A549 (cell line): ENCODE data around the gene CHAD.
"Not testable (repeated sequence)": the region's sequence is repeated elsewhere in the genome, so short reads cannot be mapped to it uniquely, and the experiment has no call there.

Source experiments
- CHD4 ChIP-seq: fragments of 200-600 bp; sonication (generic); IDR thresholded peaks from 2 replicates; pipeline ENCODE4 v1.6.1; 2016; ENCODE audit warnings: antibody characterized with exemption, mild to moderate bottlenecking, borderline replicate concordance
- CTCF ChIP-seq: fragments of >200 bp; sonication (Bioruptor Twin); formaldehyde crosslinking; IDR thresholded peaks from 3 replicates; pipeline ENCODE4 v1.5.1; 2016
- EP300 ChIP-seq, 2 experiments: fragments of >200 bp; sonication (Bioruptor Twin); formaldehyde crosslinking; IDR thresholded peaks; 2 replicates in 1 of 2; 3 replicates in 1 of 2; pipeline ENCODE4 v1.6.1; 2016 to 2017
- ESRRA ChIP-seq: fragments of 150-350 bp; IDR thresholded peaks from 2 replicates; pipeline ENCODE4 v1.6.1; 2014; ENCODE audit warnings: mild to moderate bottlenecking, low read length, borderline replicate concordance
- JUN ChIP-seq, 2 experiments: fragments of >200 bp; sonication (Bioruptor Twin); formaldehyde crosslinking; IDR thresholded peaks; 2 replicates in 1 of 2; 3 replicates in 1 of 2; pipeline ENCODE4 v1.6.1; 2016 to 2017
- KDM5A ChIP-seq: fragments of 200-600 bp; sonication (generic); IDR thresholded peaks from 2 replicates; pipeline ENCODE4 v1.6.1; 2016; ENCODE audit warnings: antibody characterized with exemption, mild to moderate bottlenecking
- MYC ChIP-seq: IDR thresholded peaks from 2 replicates; pipeline ENCODE4 v1.6.1; 2012; ENCODE audit warnings: mild to moderate bottlenecking, inconsistent platforms, low read length, improper control_type of control experiment, borderline replicate concordance
- NR3C1 ChIP-seq: fragments of >200 bp; sonication (Bioruptor Twin); formaldehyde crosslinking; IDR thresholded peaks from 3 replicates; pipeline ENCODE4 v1.6.1; 2017
- PHF8 ChIP-seq: fragments of 200-600 bp; sonication (generic); IDR thresholded peaks from 2 replicates; pipeline ENCODE4 v1.6.1; 2016; ENCODE audit warnings: low read depth, mild to moderate bottlenecking, antibody characterized with exemption, moderate library complexity, borderline replicate concordance
- POLR2A ChIP-seq: IDR thresholded peaks from 2 replicates; pipeline ENCODE4 v1.6.1; 2012; ENCODE audit warnings: mild to moderate bottlenecking, low read length
- RAD21 ChIP-seq, 2 experiments: fragments of >200 bp in 1 of 2; sonication (Bioruptor Twin) in 1 of 2; formaldehyde crosslinking in 1 of 2; IDR thresholded peaks in 1 of 2; conservative IDR thresholded peaks in 1 of 2; 2 replicates in 1 of 2; 3 replicates in 1 of 2; pipeline ENCODE4 v1.6.1; 2012 to 2018; ENCODE audit warnings: inconsistent platforms in 1 of 2
- REST ChIP-seq: fragments of 200-600 bp; sonication (generic); IDR thresholded peaks from 2 replicates; pipeline ENCODE4 v1.6.1; 2016; ENCODE audit warnings: antibody characterized with exemption, mild to moderate bottlenecking, moderate library complexity
- RFX5 ChIP-seq: fragments of 450-650 bp; IDR thresholded peaks from 2 replicates; pipeline ENCODE4 v1.7.1; 2014; ENCODE audit warnings: antibody characterized with exemption, mild to moderate bottlenecking, moderate library complexity
- USF2 ChIP-seq: fragments of 450-650 bp; IDR thresholded peaks from 2 replicates; pipeline ENCODE4 v1.6.1; 2014; ENCODE audit warnings: antibody characterized with exemption

DNA sequence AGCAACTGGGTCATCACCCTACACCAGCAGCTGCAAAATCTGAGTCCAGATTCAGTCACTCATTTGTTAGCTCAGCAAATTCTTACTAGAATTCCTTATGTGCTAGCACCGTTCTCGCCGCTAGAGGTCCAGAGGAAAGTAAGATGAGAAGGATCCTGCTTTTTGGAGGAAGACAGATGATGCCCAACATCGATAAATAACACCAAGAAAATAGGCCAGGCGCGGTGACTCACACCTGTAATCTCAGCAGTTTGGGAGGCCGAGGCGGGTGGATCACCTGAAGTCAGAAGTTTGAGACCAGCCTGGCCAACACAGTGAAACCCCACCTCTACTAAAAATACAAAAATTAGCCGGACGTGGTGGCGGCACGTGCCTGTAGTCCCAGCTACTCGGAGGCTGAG lies 4.1 kb upstream of the CHAD start:
- TF ChIP-seq POLR2A; RAD21 (conservative IDR thresholded peaks at IDR 0.05 in 1 of 2, IDR thresholded peaks at IDR 0.05 in 1 of 2); EP300 (IDR thresholded peaks at IDR 0.05); KDM5A; PHF8; RFX5; REST; USF2; CHD4; ESRRA; JUN (IDR thresholded peaks at IDR 0.05); NR3C1; MYC: not testable (repeated sequence)
- peak; percentile 42 for TF ChIP-seq CTCF
